GM18907 (cell line): ENCODE results near the gene MARCHF3.

ENCODE experiments used
- ATAC-seq: cut with Tn5 transposase; IDR thresholded peaks from one replicate; pipeline ENCODE4 v1.9.1; 2021; ENCODE audit warnings: mild to moderate bottlenecking, moderate library complexity; ENCODE audit not compliant: unreplicated experiment

MARCHF3 gene

DNA sequence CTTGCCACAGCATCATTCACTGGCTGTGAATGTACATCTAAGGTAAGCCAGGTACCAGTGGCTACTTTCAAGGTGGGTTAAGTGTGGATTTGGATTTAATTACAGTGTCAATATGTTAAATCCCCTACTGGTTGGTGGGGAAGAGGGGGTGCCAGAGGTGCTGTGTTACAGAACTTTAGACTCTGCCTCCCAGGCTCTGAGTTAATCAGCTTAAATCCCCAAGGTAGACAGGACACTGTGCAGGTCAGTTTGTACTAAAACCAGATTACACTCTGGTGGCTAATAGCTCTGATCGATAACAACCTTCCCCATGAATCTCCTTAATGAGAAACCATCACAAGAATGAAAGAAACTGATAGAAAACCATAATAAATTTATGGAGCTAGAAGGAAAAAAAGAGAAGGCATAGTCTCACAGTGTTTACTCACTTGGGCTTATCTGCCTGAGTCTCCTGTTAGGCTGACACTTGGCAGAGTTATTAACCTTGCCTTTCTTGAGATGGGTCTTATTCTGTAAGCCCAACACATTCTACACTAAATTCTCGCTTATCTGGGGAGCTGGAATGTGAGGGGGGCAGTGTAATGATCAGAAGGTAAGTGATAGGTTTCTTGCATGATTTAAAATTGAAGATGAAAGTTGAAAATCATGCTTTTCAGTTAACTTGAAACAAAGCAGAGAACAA, 146.7 kb downstream of the MARCHF3 start:
- no peak for ATAC-seq

- no peak for ATAC-seq
These were observed 148.3 kb downstream of the MARCHF3 start for GRCh38 chr5:126881821-126882600.

GRCh38 chr5:126878634-126879033, 151.7 kb downstream of the MARCHF3 start:
- ATAC-seq = no peak

GRCh38 chr5:126878085-126878484, 152.3 kb downstream of the MARCHF3 start:
- no peak for ATAC-seq

- ATAC-seq = no peak
These were observed 152.8 kb downstream of the MARCHF3 start for GRCh38 chr5:126877602-126878001.

GRCh38 chr5:126875303-126875785, 155.0 kb downstream of the MARCHF3 start:
- no peak for ATAC-seq

DNA sequence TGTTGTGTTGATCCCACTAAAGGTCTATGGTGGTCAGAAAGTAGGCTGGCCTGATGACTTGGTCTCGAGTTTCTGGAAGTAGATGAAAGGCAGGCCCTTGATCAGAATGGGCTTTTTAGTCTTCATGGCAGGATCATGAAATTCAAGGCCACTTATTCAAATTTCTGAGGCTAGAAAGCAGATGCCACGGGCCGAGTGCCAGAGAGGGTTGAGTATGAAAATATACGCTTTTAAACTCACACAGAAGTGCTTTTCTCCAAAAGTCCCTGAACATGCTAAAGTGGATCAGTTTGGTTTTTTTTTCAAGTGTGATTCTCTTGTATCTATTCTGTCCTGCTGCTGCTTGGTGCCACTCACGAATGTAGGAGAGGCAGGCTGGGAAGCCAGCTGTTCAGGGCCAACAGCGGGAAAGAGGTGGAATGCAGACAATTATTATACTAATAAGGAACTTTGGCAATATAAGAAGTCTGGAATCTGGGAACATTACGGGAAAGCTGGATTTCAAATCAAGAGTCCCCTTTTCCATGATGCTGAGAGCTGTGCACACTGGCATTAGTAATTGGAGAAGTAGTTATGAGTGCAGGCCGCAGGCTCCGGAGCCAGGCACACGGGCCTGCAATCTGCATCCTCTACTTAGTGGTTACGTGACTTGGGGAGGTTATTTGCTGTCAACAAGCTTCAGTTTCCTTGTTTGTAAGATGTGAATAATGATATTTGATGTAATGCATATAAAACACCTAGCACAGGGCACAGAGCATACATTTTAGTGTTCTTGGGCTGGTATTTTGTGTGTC, 157.6 kb downstream of the MARCHF3 start:
- no peak for ATAC-seq

DNA sequence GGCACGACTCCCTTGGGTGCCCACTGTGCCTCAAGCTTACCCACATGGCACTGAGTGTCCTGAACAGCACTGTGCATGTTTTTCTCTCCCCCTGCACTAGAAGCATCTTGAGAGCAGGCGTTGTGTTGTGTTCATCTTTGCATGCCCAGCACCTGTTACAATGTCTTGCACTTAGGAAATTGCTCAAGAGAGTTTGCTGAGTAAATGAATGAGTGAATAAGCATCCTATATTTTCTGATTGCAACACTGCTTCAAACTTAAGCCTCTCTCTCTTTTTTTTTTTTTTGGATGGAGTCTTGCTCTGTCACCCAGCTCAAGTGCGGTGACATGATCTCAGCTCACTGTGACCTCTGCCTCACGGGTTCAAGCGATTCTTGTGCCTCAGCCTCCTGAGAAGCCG, 158.9 kb downstream of the MARCHF3 start:
- ATAC-seq = no peak

- peak; percentile 83 for ATAC-seq
These were observed 161.3 kb downstream of the MARCHF3 start for GRCh38 chr5:126869005-126869451.

DNA sequence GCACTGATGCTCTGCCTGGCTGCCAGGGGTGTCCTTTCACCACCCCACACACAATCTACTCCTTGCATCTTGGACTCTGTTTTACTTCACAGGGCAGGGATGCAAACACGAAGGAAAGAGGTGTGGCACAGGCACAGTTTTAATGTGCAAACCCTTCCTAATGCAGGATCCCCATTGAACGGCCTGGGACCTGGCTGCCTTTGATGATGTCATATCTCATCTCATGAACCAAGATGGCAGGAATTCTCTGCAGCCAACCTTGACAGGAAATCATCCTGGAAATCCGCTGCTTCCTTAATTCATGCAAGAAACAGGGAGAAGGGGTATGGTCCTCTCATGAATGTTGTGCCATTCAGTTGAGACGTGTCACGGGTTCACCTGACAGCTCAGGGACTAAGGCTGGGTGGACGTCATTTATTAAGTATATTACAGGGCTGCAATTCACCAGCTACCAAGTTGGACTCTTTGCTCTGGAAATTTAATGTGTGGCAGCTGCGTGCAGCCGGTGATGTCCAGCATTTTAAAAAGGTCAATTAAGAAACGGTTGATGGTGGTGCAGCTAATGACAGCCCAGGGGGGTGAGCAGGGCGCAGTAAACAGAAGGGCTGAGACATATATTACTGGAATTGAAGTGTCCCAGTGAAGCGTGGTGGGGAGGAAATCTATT, 161.9 kb downstream of the MARCHF3 start:
- ATAC-seq = no peak

GRCh38 chr5:126866851-126867636, 163.3 kb downstream of the MARCHF3 start:
- ATAC-seq = no peak

- ATAC-seq = no peak
These were observed 165.1 kb downstream of the MARCHF3 start for GRCh38 chr5:126865299-126865698.

- ATAC-seq = no peak
These were observed 166.2 kb downstream of the MARCHF3 start for GRCh38 chr5:126864042-126864688.

- ATAC-seq = no peak
These were observed 167.0 kb downstream of the MARCHF3 start for GRCh38 chr5:126863402-126863801.

DNA sequence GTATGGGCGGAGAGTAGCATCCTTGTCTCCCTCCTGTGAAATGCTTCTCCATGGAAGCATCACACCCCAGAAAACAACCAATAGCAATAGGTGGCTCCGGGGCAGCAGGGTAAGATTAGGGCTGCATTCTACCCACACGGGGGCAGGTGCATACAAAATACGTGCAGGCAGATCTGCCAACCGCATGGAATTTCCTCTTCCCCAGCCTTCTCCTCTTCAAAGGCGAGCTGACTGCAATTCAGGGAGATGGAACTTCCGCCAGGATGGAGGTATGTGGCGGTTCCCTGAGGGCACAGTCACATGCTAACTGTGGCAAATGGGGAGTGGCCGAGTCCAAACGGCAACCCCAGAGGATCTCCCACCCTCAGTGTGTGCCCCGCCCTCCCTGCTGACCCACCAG, 171.9 kb downstream of the MARCHF3 start:
- ATAC-seq = no peak

DNA sequence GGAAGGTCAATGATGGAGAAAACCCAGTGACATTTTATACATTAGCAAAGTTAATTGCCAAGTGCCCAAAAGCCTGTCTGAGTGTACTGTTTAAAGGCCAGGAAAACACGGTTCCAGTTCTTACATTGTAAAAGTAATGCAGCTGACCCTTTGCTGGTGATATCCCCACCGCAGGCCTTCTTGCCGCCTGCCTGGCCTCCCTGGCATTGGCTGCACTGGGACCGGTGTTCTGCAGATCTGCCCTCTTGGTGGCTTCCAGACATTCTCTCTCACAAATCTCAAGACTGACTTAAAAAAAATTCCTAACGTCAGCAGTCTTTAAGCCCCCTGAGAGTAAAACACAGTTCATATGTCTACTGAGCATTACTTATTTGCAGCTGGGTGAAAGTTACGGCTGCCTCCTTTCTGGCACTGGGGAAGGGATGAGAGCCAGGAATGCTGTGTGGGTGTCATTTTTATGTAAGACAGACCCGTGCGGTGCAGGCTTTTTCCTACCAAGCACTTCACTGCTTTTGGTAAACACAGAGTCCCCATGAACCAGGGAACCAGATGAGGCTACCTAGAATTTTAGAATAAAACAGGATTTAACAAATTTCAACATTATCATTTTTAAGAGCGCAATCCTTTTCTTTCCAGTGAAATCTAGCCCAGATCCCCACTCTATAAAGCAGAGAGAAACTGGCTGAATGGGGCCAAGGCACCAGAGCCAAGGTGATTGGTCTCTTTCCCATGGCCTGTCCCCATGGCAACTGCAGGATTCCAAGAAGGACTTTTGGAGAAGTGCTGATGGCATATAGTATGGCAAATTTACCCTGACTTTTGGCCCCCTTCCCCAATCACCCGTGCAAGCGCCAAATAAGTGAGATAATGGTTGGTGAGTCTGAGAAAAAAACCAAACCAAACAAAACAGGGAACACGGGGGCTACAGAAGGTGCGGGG, 172.6 kb downstream of the MARCHF3 start:
- ATAC-seq = no peak

GRCh38 chr5:126855266-126855665, 175.1 kb downstream of the MARCHF3 start:
- ATAC-seq = no peak

DNA sequence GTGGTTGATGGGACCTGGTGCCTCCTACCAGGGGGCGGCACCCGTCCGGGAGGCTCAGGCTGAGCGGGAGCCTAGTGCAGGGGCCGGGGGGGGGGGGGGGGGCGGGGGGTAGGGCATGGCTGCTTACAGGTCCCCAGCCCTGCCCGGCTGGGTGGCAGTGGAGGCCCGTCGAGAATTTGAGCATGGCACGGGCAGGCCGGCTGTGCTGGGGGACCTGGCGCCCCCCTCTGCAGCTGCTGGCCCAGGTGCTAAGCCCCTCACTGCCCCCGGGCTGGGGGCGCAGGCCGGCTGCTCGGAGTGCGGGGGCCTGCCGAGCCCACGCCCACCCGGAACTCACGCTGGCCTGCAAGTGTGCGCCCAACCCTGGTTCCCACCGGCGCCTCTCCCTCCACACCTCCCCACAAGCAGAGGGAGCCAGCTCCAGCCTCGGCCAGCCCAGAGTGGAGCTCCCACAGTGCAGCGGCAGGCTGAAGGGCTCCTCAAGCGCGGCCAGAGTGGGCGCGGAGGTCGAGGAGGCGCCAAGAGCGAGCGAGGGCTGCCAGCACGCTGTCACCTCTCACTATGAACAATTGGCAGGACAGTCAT, 175.7 kb downstream of the MARCHF3 start:
- ATAC-seq = no peak
